Uterus (tissue), 2 donors: Measurements from ENCODE around the gene HSD11B1L.

Experiments used
- POLR2A ChIP-seq, 2 donors: fragments of 450-650 bp; IDR thresholded peaks; one replicate each; pipeline ENCODE4 v1.6.1; 2016; ENCODE audit warnings: antibody characterized with exemption in 2 of 2, mild to moderate bottlenecking in 1 of 2, moderate library complexity in 1 of 2
- TF ChIP-seq, protein P1 (sequence below), 4 experiments: fragments of 200-600 bp in 2 of 4; fragments of 450-650 bp in 2 of 4; sonication (generic) in 2 of 4; IDR thresholded peaks; one replicate each; pipeline ENCODE4 v1.5.1; 2016 to 2019; ENCODE audit warnings: antibody characterized with exemption in 4 of 4, mild to moderate bottlenecking in 2 of 4, moderate library complexity in 1 of 4

- TF ChIP-seq, protein P1, sequence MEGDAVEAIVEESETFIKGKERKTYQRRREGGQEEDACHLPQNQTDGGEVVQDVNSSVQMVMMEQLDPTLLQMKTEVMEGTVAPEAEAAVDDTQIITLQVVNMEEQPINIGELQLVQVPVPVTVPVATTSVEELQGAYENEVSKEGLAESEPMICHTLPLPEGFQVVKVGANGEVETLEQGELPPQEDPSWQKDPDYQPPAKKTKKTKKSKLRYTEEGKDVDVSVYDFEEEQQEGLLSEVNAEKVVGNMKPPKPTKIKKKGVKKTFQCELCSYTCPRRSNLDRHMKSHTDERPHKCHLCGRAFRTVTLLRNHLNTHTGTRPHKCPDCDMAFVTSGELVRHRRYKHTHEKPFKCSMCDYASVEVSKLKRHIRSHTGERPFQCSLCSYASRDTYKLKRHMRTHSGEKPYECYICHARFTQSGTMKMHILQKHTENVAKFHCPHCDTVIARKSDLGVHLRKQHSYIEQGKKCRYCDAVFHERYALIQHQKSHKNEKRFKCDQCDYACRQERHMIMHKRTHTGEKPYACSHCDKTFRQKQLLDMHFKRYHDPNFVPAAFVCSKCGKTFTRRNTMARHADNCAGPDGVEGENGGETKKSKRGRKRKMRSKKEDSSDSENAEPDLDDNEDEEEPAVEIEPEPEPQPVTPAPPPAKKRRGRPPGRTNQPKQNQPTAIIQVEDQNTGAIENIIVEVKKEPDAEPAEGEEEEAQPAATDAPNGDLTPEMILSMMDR (IDR thresholded peaks at IDR 0.05): no peak
- TF ChIP-seq POLR2A (IDR thresholded peaks at IDR 0.05): no peak
Observed at GRCh38 chr19:5677580-5677979, 3.2 kb upstream of the HSD11B1L start.
